GM12878 (cell line): ENCODE results near the gene RPS6KC1.

Experiments
- CREM ChIP-seq: IDR thresholded peaks from 2 replicates; pipeline ENCODE4 v1.6.1; 2014; ENCODE audit warnings: antibody characterized with exemption, low read depth
- CTCF ChIP-seq, 3 experiments: IDR thresholded peaks in 2 of 3; conservative IDR thresholded peaks in 1 of 3; 2 replicates each; pipeline ENCODE4 v1.5.1; 2011; ENCODE audit warnings: low read depth in 3 of 3, low read length in 3 of 3, mild to moderate bottlenecking in 3 of 3, control low read depth in 2 of 3, moderate library complexity in 2 of 3, inconsistent platforms in 1 of 3, mixed read lengths in 1 of 3; ENCODE audit not compliant: control insufficient read depth in 2 of 3, insufficient read depth in 1 of 3; ENCODE audit errors: extremely low read depth in 1 of 3
- ETV6 ChIP-seq, 2 experiments: fragments of 450-650 bp in 1 of 2; IDR thresholded peaks in 1 of 2; conservative IDR thresholded peaks in 1 of 2; 2 replicates each; pipeline ENCODE4 v1.6.1; 2014; ENCODE audit warnings: antibody characterized with exemption in 1 of 2, borderline replicate concordance in 1 of 2, low read depth in 1 of 2, mild to moderate bottlenecking in 1 of 2, moderate library complexity in 1 of 2
- GABPA ChIP-seq: IDR thresholded peaks from 2 replicates; pipeline ENCODE4 v1.6.1; 2014; ENCODE audit warnings: antibody characterized with exemption, low read depth, mild to moderate bottlenecking, inconsistent platforms
- HDAC2 ChIP-seq: fragments of 200-600 bp; sonication (generic); IDR thresholded peaks from 2 replicates; pipeline ENCODE4 v1.6.1; 2017
- MEF2A ChIP-seq: IDR thresholded peaks from 2 replicates; pipeline ENCODE4 v1.6.1; 2011; ENCODE audit warnings: low read depth, mild to moderate bottlenecking, low read length, moderate library complexity; ENCODE audit not compliant: insufficient read depth
- PBX3 ChIP-seq: IDR thresholded peaks from 2 replicates; pipeline ENCODE4 v1.6.1; 2011; ENCODE audit warnings: mild to moderate bottlenecking, low read depth, low read length, moderate library complexity; ENCODE audit not compliant: insufficient replicate concordance
- POLR2A ChIP-seq: IDR thresholded peaks from 2 replicates; pipeline ENCODE4 v1.6.1; 2011; ENCODE audit warnings: low read depth, mild to moderate bottlenecking, low read length
- RFX5 ChIP-seq: IDR thresholded peaks from 2 replicates; pipeline ENCODE4 v1.6.1; 2011; ENCODE audit warnings: low read depth, low read length, improper control_type of control experiment
- SPI1 ChIP-seq: IDR thresholded peaks from 2 replicates; pipeline ENCODE4 v1.6.1; 2011; ENCODE audit warnings: low read depth, mild to moderate bottlenecking, low read length, moderate library complexity, borderline replicate concordance; ENCODE audit not compliant: insufficient read depth
- SUZ12 ChIP-seq: fragments of 200-600 bp; sonication (generic); IDR thresholded peaks from one replicate; pipeline ENCODE4 v1.6.1; 2018; ENCODE audit warnings: antibody characterized with exemption, mild to moderate bottlenecking; ENCODE audit not compliant: unreplicated experiment
- TBL1XR1 ChIP-seq: IDR thresholded peaks from 2 replicates; pipeline ENCODE4 v1.6.1; 2012; ENCODE audit warnings: low read depth, low read length, improper control_type of control experiment
- ZNF384 ChIP-seq: IDR thresholded peaks from 2 replicates; pipeline ENCODE4 v1.6.1; 2012; ENCODE audit warnings: low read depth, mild to moderate bottlenecking, low read length, improper control_type of control experiment, borderline replicate concordance
- TF ChIP-seq, protein P1 (sequence below): IDR thresholded peaks from 2 replicates; pipeline ENCODE4 v1.6.1; 2012; ENCODE audit warnings: low read depth, low read length, improper control_type of control experiment

DNA sequence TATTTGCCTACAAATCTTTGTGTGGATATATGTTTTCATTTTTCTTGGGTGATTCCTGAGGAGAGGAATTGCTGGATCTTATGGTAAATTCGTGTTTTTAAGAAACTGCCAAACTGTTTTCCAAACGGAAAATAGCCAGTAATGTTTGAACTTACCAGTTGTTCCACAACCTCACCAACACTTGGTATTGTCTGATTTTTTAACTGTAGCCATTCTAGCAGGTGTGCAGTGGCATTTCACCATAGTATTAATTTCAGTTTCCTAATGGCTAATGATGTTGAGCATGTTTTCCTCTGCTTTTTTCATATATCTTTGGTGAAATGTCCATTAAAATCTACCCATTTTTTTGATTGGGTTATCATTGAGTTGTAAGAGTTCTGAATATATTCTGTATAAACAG, 56.6 kb downstream of the RPS6KC1 start:
- no peak for TF ChIP-seq CTCF (IDR thresholded peaks at IDR 0.05 in 2 of 3, conservative IDR thresholded peaks at IDR 0.05 in 1 of 3; ENCODE audit: control insufficient read depth in 2 of 3, extremely low read depth in 1 of 3, insufficient read depth in 1 of 3, low read depth in 3 of 3, low read length in 3 of 3)
- no peak for TF ChIP-seq SPI1
- no peak for TF ChIP-seq MEF2A
- TF ChIP-seq SUZ12: no peak
- TF ChIP-seq, protein P1, sequence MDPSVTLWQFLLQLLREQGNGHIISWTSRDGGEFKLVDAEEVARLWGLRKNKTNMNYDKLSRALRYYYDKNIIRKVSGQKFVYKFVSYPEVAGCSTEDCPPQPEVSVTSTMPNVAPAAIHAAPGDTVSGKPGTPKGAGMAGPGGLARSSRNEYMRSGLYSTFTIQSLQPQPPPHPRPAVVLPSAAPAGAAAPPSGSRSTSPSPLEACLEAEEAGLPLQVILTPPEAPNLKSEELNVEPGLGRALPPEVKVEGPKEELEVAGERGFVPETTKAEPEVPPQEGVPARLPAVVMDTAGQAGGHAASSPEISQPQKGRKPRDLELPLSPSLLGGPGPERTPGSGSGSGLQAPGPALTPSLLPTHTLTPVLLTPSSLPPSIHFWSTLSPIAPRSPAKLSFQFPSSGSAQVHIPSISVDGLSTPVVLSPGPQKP: no peak
- TF ChIP-seq GABPA: no peak
- TF ChIP-seq POLR2A: no peak
- no peak for TF ChIP-seq ETV6 (conservative IDR thresholded peaks at IDR 0.05 in 1 of 2, IDR thresholded peaks at IDR 0.05 in 1 of 2; ENCODE audit: borderline replicate concordance in 1 of 2, low read depth in 1 of 2)
- no peak for TF ChIP-seq CREM
- TF ChIP-seq TBL1XR1: no peak
- TF ChIP-seq ZNF384: no peak
- no peak for TF ChIP-seq PBX3
- no peak for TF ChIP-seq RFX5
- TF ChIP-seq HDAC2: no peak
